ENCODE results near the gene RNU7-1. TPM values are rescaled to one million over a fixed set of nuclear protein-coding genes. Genes with fewer than 3 reads are reported as not detected.

RNU7-1 gene
- total and polyA plus RNA-seq, 9 donors, result not detected

DNA sequence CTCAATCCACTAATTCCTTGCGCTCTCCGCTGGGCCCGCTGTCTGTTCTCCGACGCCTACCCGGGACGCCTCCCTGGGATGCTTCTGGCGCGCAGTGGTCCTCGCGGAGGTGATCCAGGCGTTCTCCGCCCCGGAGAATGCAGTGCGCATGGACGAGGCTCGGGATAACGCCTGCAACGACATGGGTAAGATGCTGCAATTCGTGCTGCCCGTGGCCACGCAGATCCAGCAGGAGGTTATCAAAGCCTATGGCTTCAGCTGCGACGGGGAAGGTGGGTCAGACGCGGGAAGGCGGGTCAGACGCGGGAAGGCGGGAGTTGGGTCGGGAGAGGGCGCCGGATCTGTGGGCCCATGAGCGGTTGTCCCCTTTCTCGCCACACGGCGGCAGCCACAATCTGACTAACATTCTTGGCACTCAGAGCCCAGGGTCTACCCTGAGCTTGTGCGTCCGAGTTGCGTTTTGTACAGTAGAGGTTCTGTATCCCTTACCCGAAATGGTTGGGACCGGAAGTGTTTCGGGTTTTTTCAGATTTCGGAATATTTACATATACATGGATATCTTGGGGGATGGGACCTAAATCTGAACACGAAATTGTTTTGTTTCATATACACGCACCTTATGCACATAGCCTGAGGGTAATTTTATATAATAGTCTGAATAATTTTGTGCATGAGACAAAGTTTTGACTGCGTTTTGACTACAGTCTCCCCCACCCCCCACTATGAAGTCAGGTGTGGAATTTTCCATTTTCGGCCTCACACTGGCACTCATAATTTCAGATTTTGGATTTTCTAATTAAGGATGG lies 968 bp downstream of the RNU7-1 start:
- peak; percentile 91 to 96 (median 94) for DNase-seq
- Histone ChIP-seq H3K36me3 (no peaks in the 10 kb centered on the region), H3K9me3 (no peaks in the 10 kb centered on the region), H3K27me3 (no peaks in the 10 kb centered on the region), H3K4me1 (ENCODE audit: insufficient read depth) (peaks cover 12% of the 10 kb centered on the region), H3K27ac (peak overlapping the region; percentile 68 to 94), H3K4me3 (peak overlapping the region; percentile 60)
- intact Hi-C loops (cut with DNase I), result loop anchor here in 3 of 4 donors (2.0 to 5.0 kb wide), 2 partner anchors 20 to 168 kb away; no protein-coding TSS in a partner anchor
- 2% methylated on average over 48 of the region's 48 CpGs for WGBS, 3 donors
- TF ChIP-seq EP300 (IDR thresholded peaks at IDR 0.05), result no peak
- TF ChIP-seq POLR2A (IDR thresholded peaks at IDR 0.05), result peak; percentile 70
- TF ChIP-seq, protein P1, sequence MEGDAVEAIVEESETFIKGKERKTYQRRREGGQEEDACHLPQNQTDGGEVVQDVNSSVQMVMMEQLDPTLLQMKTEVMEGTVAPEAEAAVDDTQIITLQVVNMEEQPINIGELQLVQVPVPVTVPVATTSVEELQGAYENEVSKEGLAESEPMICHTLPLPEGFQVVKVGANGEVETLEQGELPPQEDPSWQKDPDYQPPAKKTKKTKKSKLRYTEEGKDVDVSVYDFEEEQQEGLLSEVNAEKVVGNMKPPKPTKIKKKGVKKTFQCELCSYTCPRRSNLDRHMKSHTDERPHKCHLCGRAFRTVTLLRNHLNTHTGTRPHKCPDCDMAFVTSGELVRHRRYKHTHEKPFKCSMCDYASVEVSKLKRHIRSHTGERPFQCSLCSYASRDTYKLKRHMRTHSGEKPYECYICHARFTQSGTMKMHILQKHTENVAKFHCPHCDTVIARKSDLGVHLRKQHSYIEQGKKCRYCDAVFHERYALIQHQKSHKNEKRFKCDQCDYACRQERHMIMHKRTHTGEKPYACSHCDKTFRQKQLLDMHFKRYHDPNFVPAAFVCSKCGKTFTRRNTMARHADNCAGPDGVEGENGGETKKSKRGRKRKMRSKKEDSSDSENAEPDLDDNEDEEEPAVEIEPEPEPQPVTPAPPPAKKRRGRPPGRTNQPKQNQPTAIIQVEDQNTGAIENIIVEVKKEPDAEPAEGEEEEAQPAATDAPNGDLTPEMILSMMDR (IDR thresholded peaks at IDR 0.05), result peak; percentile 77 to 97 (median 93)

DNA sequence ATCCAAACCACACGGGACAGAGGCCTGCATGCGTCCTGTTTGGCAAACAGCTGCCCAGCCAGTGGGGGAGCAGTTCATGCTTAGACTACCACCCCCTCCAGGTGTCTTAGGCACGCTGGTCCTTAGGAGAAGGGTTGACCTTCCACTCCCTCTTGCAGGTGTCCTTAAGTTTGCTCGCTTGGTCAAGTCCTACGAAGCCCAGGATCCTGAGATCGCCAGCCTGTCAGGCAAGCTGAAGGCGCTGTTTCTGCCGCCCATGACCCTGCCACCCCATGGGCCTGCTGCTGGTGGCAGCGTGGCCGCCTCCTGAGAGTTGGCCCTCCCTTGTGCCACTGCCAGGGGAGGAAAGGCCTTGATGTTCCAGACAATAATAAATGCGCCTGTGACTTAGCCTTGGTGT lies 2.0 kb downstream of the RNU7-1 start:
- 79 to 84% (median 82%) methylated on average over 11 of the region's 11 CpGs for WGBS, 3 donors
- peaks cover 12% of the 10 kb centered on the region for H3K4me1 ChIP-seq (ENCODE audit: insufficient read depth)
- H3K27ac ChIP-seq, result no peak overlapping the region

DNA sequence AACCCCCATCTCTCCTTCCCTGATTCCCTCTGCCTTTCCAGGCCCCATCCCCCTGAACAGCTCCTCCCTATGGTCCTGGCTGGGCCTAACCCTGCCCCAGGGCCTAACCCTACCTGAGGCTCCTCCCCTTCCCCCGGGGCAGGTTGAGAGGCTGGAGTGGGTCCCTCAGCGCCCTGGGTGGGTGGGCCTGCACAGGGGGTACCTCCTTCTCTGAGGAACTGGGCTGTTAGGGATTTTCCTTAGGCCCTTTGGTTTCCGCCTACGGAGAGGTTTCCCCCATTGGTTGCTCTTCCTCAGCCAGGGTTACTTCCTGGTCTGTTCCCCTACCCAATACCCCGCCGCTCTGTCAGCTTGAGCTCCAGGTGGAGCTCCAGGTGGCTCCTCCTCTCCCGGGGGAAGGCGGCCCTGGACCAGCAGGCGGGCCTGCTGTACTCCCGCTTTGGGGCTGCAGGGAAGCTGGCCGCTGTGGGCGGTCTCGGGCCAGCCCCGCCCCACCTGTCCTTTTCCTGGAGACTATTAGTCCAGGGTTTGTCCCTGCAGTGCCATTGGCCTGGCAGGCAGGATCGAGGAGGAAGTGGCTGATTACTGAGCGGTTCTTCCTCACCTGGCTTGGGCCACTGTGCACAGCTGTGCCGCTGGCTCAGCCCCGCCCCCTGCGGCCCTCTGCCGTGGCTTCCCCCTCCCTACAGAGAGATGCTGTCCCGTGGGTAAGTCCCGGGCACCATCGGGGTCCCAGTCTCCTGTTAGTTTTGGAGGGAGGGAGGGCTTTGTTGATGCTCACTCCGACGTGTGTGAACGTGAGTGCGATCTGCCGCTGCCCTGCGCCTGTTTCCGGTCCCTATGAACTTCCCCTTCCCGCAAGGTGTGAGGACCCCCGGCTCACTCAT lies 2.7 kb downstream of the RNU7-1 start:
- Histone ChIP-seq H3K27ac (peak overlapping the region in 1 of 2 donors; percentile 23), H3K4me1 (ENCODE audit: insufficient read depth) (peaks cover 12% of the 10 kb centered on the region), H3K36me3 (no peaks in the 10 kb centered on the region), H3K9me3 (no peaks in the 10 kb centered on the region), H3K4me3 (no peak overlapping the region), H3K27me3 (no peaks in the 10 kb centered on the region)
- WGBS, 3 donors, result 32 to 38% (median 35%) methylated on average over 31 to 32 of the region's 32 CpGs
- TF ChIP-seq POLR2A (IDR thresholded peaks at IDR 0.05) (no peak), EP300 (IDR thresholded peaks at IDR 0.05) (no peak)
- TF ChIP-seq, protein P1 (IDR thresholded peaks at IDR 0.05), result no peak
- intact Hi-C loops (cut with DNase I), result loop anchor here in 3 of 4 donors (5.0 kb wide), 1 partner anchor 166 kb away; no protein-coding TSS in a partner anchor
- DNase-seq, result peak in 4 of 5 donors; percentile 41 to 68 (median 54)

More for the DNA sequence above, 2.0 kb downstream of the RNU7-1 start:
- TF ChIP-seq POLR2A (IDR thresholded peaks at IDR 0.05), result no peak
- TF ChIP-seq, protein P1 (IDR thresholded peaks at IDR 0.05), result no peak
- TF ChIP-seq EP300 (IDR thresholded peaks at IDR 0.05), result no peak
- no peaks in the 10 kb centered on the region for H3K27me3 ChIP-seq
- intact Hi-C loops (cut with DNase I), result loop anchor here in 3 of 4 donors (2.0 to 5.0 kb wide), 2 partner anchors 19 to 167 kb away; no protein-coding TSS in a partner anchor
- no peaks in the 10 kb centered on the region for H3K9me3 ChIP-seq
- H3K36me3 ChIP-seq, result no peaks in the 10 kb centered on the region
- no peak overlapping the region for H3K4me3 ChIP-seq
- DNase-seq, result no peak

DNA sequence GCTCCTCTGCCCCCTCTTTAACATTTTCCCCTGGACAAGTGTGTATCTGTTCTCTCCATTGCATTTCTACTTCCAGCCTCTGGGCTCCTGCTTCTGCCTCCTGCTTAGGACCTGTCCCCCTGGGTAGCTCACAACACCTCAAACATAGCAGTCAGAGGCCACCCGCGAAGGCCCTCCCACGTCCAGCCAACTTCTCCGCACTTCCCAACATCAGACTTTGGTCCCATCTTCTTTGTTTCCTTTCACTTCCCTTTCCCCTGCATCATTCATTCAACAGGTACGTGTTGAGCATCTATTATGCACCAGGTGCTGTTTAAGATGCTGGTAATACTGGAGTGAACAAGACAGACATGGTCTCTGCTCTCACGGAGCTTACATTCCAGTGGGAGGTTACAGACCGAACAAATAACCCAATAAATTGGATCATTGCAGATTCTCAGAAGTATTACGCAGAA lies 3.3 kb downstream of the RNU7-1 start:
- Histone ChIP-seq H3K4me3 (no peak overlapping the region), H3K36me3 (no peaks in the 10 kb centered on the region), H3K4me1 (ENCODE audit: insufficient read depth) (peaks cover 12% of the 10 kb centered on the region), H3K9me3 (no peaks in the 10 kb centered on the region), H3K27ac (no peak overlapping the region), H3K27me3 (no peaks in the 10 kb centered on the region)
- DNase-seq, result no peak
- 63 to 72% (median 66%) methylated on average over 8 of the region's 8 CpGs for WGBS, 3 donors
- intact Hi-C loops (cut with DNase I), result loop anchor here in 3 of 4 donors (5.0 kb wide), 1 partner anchor 165 kb away; no protein-coding TSS in a partner anchor
- TF ChIP-seq POLR2A (IDR thresholded peaks at IDR 0.05) (no peak), EP300 (IDR thresholded peaks at IDR 0.05) (no peak)
- TF ChIP-seq, protein P1 (IDR thresholded peaks at IDR 0.05), result no peak

All from ovary (tissue), 9 donors.